AG09309 (cell line): ENCODE measurements around the gene PARD3.
"Not testable (repeated sequence)": the region's sequence is repeated elsewhere in the genome, so short reads cannot be mapped to it uniquely, and the experiment has no call there.

ENCODE experiments used
- DNase-seq: peaks from one replicate; pipeline ENCODE4 v3.0.0-alpha.2; 2010; ENCODE audit warnings: low read depth
- H3K4me3 ChIP-seq: 2 replicates; pipeline ENCODE4 v1.5.1; 2011; ENCODE audit warnings: mild to moderate bottlenecking, low read depth, low read length, moderate library complexity; ENCODE audit not compliant: control insufficient read depth
- TF ChIP-seq, protein P1 (sequence below): IDR thresholded peaks from 2 replicates; pipeline ENCODE4 v1.5.1; 2011; ENCODE audit warnings: mild to moderate bottlenecking, low read depth, low read length, inconsistent platforms; ENCODE audit not compliant: insufficient read depth, control insufficient read depth; ENCODE audit errors: missing control alignments

Gene PARD3

DNA sequence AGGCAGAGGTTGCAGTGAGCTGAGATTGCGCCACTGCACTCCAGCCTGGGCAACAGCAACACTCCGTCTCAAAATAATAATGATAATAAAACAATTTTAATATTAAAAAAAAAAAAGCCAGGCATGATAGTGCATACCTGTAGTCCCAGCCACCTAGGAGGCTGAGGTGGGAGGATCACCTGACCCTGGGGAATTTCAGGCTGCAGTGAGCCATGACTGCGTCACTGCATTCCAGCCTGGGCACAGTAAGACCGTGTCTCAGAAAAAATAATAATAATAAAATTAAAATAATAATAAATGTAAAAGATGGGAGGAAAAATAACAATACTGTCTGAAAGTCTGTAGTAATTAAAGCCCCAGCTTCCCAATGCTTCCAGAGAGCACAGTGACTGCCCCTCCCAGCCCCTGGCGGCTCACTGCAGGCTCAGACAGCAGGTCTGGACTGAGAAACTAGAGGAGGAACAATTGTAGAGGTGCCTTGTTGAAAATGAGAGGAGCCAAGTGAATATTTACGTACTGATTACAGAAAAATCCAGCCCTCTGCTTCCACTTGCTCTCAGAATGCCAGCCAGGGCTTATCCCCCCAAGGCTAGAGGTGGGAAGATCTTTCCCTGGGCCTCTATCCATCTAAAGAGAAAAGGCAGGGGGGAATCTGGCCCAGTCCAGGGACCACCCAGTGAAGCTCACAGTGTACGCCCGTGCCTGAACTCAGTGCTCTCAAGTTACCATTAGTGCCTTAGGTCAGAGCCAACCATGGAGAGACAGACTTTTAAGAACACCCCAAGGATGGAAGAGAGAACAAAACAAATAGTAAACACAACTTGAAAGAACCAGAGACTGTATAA, 112.8 kb downstream of the PARD3 start:
- H3K4me3 ChIP-seq = no peak overlapping the region
- TF ChIP-seq, protein P1, sequence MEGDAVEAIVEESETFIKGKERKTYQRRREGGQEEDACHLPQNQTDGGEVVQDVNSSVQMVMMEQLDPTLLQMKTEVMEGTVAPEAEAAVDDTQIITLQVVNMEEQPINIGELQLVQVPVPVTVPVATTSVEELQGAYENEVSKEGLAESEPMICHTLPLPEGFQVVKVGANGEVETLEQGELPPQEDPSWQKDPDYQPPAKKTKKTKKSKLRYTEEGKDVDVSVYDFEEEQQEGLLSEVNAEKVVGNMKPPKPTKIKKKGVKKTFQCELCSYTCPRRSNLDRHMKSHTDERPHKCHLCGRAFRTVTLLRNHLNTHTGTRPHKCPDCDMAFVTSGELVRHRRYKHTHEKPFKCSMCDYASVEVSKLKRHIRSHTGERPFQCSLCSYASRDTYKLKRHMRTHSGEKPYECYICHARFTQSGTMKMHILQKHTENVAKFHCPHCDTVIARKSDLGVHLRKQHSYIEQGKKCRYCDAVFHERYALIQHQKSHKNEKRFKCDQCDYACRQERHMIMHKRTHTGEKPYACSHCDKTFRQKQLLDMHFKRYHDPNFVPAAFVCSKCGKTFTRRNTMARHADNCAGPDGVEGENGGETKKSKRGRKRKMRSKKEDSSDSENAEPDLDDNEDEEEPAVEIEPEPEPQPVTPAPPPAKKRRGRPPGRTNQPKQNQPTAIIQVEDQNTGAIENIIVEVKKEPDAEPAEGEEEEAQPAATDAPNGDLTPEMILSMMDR = no peak
- DNase-seq = no peak

DNA sequence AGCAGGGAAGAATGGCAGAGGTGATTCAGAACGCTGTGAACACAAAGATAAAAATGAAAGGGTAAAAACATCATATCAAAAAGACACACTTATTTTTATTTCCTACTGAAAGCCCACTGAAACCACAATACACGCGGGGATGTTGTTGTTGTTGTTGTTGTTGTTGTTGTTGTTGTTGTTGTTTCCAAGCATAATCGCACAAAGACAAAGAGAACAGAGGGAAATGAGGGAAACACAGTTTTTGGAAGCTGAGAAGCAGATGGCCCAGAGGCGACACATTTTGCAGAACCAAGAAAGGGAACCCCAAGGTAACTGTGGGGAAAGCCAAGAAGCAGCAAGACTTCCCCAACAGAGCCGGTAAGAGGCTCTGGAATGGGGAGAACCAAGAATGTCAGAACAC, 113.9 kb downstream of the PARD3 start:
- TF ChIP-seq, protein P1 = no peak
- H3K4me3 ChIP-seq = no peak overlapping the region
- DNase-seq = no peak

DNA sequence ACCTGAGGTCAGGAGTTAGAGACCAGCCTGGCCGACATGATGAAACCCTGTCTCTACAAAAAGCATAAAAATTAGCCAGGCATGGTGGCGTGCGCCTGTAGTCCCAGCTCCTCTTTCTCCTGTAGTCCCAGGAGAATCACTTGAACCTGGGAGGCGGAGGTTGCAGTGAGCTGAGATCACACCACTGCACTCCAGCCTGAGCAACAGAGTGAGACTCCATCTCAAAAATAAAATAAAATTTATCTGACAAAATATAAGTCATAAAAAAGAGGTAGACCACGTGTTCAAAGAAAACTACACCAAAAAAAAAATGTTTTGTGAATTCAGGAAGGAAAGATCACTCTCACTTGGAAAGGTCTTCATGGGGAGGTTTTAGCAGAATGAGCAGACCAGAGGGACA, 114.3 kb downstream of the PARD3 start:
- DNase-seq, H3K4me3 ChIP-seq: not testable (repeated sequence)

DNA sequence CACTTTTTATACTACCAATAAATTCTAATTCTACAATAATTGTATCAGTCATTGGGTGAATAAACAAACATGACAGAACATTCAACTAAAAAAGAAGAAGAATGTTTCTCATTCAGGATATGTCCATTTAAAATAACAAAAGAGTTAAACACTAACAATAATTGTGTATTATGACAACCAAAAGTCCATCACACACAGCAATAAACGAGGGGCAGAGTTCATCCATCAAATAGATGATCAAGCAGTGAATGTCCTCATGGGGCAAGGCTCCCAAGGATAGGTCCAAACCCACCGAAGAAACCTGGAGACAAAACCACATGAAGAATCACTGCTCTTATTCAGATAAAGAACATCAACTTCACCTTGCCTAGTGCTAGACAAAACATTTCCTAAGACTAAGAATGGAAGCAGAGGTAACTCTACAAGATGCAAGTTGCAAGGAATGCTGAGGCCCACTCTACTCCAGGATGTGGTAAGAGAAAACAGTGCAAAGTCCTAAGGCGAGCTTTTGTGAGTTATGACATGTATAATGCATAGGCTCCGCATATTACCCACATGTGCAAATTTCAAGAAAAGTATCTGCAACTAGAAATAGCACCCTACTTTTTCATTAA, 115.1 kb downstream of the PARD3 start:
- TF ChIP-seq, protein P1 = no peak
- H3K4me3 ChIP-seq = no peak overlapping the region
- DNase-seq = no peak

DNA sequence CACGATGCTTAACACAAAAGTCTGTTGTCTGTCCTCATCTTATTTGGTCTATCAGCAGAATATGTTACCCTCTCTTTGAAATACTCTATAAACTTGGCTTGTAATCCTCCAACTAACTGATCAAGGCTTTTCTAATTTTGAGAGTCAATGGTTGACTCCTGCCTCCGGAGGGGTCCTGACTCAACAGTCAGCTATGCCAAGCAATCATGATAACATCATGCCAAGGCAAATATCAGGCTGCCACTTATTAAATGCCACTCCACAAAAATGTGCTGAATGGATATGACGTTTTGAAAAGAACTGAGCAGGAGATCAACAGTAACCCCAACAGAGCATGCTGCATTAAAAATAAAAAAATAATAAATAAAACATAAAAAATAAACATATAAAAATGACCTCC, 116.1 kb downstream of the PARD3 start:
- no peak overlapping the region for H3K4me3 ChIP-seq
- DNase-seq = no peak
- TF ChIP-seq, protein P1 = no peak

DNA sequence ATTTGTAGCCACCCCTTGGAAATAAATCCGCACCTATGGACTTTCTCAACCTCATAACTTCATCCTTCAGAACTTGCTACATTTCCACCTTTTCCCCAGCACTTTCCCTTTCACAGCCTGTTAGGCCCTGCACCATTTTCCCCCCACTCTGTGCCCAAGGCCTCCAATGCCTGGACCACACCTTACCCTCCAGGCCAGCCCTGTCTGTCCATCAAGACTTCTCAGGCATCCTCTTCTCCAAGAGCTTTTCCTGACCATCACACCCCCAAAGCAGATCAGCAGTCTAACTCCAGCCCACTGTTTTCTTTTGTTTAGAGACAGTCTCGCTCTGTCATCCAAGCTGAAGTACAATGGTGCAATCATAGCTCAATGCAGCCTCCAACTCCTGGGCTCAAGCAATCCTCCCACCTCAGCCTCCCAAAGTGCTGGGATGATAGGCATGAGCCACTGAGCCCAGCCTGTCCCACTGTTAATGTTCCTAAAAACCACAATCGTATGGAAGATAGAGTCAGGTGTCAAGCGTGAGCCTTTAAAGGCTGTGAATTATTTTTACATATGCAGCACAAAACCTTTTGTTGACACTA, 116.8 kb downstream of the PARD3 start:
- TF ChIP-seq, protein P1 = no peak
- H3K4me3 ChIP-seq = no peak overlapping the region
- DNase-seq = no peak
